ENCODE results near the gene GMDS.

Gene GMDS

GRCh38 chr6:1916334-1917070 lies 328.9 kb downstream of the GMDS start:
- TF ChIP-seq CTCF (IDR thresholded peaks at IDR 0.05): no peak
- H3K4me1 ChIP-seq: peaks cover 0 to 17% (median 3%) of the 10 kb centered on the region in 4 donors
- H3K36me3 ChIP-seq: no peaks in the 10 kb centered on the region
- no peak for DNase-seq
- H3K4me3 ChIP-seq: no peak overlapping the region
- intact Hi-C loops (cut with DNase I; ENCODE audit: low total_unique reads): no loop called here
- H3K9me3 ChIP-seq: no peaks in the 10 kb centered on the region
- H3K27me3 ChIP-seq: no peaks in the 10 kb centered on the region
- no peak overlapping the region for H3K27ac ChIP-seq

- no peaks in the 10 kb centered on the region for H3K9me3 ChIP-seq
- peak overlapping the region in 1 of 2 donors; percentile 26 for H3K27ac ChIP-seq
- no peak for TF ChIP-seq CTCF (IDR thresholded peaks at IDR 0.05)
- H3K4me1 ChIP-seq: peaks cover 0 to 29% (median 8%) of the 10 kb centered on the region in 4 donors
- H3K36me3 ChIP-seq: no peaks in the 10 kb centered on the region
- no peak for DNase-seq
- no peaks in the 10 kb centered on the region for H3K27me3 ChIP-seq
- intact Hi-C loops (cut with DNase I; ENCODE audit: low total_unique reads): no loop called here
- H3K4me3 ChIP-seq: no peak overlapping the region
Observed at GRCh38 chr6:1915226-1915625, 330.2 kb downstream of the GMDS start.

GRCh38 chr6:1913577-1913976 lies 331.8 kb downstream of the GMDS start:
- TF ChIP-seq CTCF (IDR thresholded peaks at IDR 0.05): no peak
- intact Hi-C loops (cut with DNase I; ENCODE audit: low total_unique reads): no loop called here
- H3K4me1 ChIP-seq: peaks cover 0 to 31% (median 8%) of the 10 kb centered on the region in 4 donors
- H3K9me3 ChIP-seq: no peaks in the 10 kb centered on the region
- H3K36me3 ChIP-seq: no peaks in the 10 kb centered on the region
- no peak overlapping the region for H3K27ac ChIP-seq
- DNase-seq: no peak
- H3K27me3 ChIP-seq: no peaks in the 10 kb centered on the region
- no peak overlapping the region for H3K4me3 ChIP-seq

- DNase-seq: no peak
- intact Hi-C loops (cut with DNase I; ENCODE audit: low total_unique reads): no loop called here
- H3K27me3 ChIP-seq: no peaks in the 10 kb centered on the region
- no peaks in the 10 kb centered on the region for H3K36me3 ChIP-seq
- H3K9me3 ChIP-seq: no peaks in the 10 kb centered on the region
- H3K4me3 ChIP-seq: no peak overlapping the region
- H3K4me1 ChIP-seq: peaks cover 0 to 31% (median 8%) of the 10 kb centered on the region in 4 donors
- H3K27ac ChIP-seq: no peak overlapping the region
- no peak for TF ChIP-seq CTCF (IDR thresholded peaks at IDR 0.05)
Observed at GRCh38 chr6:1912731-1913130, 332.7 kb downstream of the GMDS start.

GRCh38 chr6:1911474-1911873 lies 333.9 kb downstream of the GMDS start:
- Histone ChIP-seq H3K9me3 (no peaks in the 10 kb centered on the region), H3K36me3 (no peaks in the 10 kb centered on the region), H3K27ac (peak overlapping the region; percentile 75 to 83), H3K4me1 (peaks cover 0 to 31% (median 8%) of the 10 kb centered on the region in 4 donors), H3K27me3 (no peaks in the 10 kb centered on the region), H3K4me3 (peak overlapping the region in 1 of 2 donors; percentile 12)
- intact Hi-C loops (cut with DNase I; ENCODE audit: low total_unique reads): no loop called here
- TF ChIP-seq CTCF (IDR thresholded peaks at IDR 0.05): no peak
- no peak for DNase-seq

All from tibial artery (tissue), 4 donors.